Heart left ventricle (tissue), 13 donors: ENCODE data around the gene MSI2.

Source experiments
- POLR2A ChIP-seq, 2 donors: fragments of 450-650 bp; IDR thresholded peaks; one replicate each; pipeline ENCODE4 v1.6.1; 2017; ENCODE audit warnings: antibody characterized with exemption in 2 of 2, mild to moderate bottlenecking in 2 of 2, moderate library complexity in 2 of 2
- TF ChIP-seq, protein P1 (sequence below), 12 donors: fragments of 200-600 bp; sonication (generic) in 4 of 12; IDR thresholded peaks; one replicate each; pipeline versions ENCODE4 v1.5.0 to v1.8.0; 2018 to 2022; ENCODE audit warnings: antibody characterized with exemption in 12 of 12, mild to moderate bottlenecking in 5 of 12
- donor health status: ischemic (EF 13 %, LVEDD 7.1; RV severe dilation, severe dysfunction).
- donor health status: DM: no; HTN: yes; CAD: no.
- donor health status: DM: no; HTN: no; CAD: no.
- donor health status: ischemic (EF 25% LVEDD 6.9; RV normal size, moderate dysfunction).
- donor health status: ischemic (EF 25% LVEDD 5.7; RV mildly dilated, moderate dysfunction).
- donor health status: ischemic (EF 35%, LVEDD 5.7; RV mildly dilated, moderate dysfunction).
- donor health status: nonischemic (EF 11% LVEDD 7.7; RV severe dilation, severe dysfunction).
- donor health status: DM: yes; HTN: yes; CAD: no.
- donor health status: PGD.
- donor health status: ischemic (EF 29% LVEDD 5.4; RV normal size, mild dysfunction).
- donor health status: nonischemic (EF 23%, LVEDD 6.1; RV moderate dilation, normal function).

DNA sequence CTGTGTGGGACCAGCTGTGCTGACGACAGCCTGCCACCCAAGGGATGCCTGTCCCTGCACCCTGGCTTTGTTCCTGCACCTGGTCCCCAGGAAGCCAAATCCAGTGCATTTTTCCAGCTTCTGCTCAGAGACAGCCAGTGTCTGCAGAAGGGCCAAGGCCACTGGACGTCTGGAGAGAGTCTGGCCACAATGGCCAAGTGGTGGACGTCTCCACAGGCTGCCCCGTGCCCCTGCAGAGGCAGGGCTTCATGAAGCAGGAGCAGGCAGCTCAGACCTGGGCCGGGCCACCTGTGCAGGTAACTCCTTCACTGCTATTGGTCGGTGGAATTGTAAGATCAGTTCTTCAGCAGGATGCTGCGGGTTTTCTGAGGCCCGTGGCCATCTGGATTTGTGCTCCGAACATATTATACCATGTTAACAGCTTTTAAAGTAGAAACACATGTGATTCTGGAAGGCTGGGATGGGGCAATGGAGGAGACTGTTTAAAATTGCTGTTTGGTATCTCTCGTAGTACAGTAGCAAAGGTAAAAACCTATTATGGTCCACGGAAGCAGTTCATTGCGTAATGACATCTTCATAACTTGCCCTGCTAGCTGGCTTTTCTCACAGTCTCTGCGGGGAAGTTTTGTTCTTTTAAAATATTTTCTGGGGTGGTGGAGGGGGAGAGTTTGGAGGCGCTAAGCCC, 303.5 kb downstream of the MSI2 start:
- TF ChIP-seq POLR2A (IDR thresholded peaks at IDR 0.05): no peak
- TF ChIP-seq, protein P1, sequence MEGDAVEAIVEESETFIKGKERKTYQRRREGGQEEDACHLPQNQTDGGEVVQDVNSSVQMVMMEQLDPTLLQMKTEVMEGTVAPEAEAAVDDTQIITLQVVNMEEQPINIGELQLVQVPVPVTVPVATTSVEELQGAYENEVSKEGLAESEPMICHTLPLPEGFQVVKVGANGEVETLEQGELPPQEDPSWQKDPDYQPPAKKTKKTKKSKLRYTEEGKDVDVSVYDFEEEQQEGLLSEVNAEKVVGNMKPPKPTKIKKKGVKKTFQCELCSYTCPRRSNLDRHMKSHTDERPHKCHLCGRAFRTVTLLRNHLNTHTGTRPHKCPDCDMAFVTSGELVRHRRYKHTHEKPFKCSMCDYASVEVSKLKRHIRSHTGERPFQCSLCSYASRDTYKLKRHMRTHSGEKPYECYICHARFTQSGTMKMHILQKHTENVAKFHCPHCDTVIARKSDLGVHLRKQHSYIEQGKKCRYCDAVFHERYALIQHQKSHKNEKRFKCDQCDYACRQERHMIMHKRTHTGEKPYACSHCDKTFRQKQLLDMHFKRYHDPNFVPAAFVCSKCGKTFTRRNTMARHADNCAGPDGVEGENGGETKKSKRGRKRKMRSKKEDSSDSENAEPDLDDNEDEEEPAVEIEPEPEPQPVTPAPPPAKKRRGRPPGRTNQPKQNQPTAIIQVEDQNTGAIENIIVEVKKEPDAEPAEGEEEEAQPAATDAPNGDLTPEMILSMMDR (IDR thresholded peaks at IDR 0.05): no peak
